Cardiac atrium fibroblast (primary cell): ENCODE data around the gene FTO. TPM values are rescaled to one million over a fixed set of nuclear protein-coding genes. Genes with fewer than 3 reads are reported as not detected.

Experiments
- total RNA-seq: library from RNA; depleted of rRNA; stranded (reverse); fragments of >200 nt; gene quantifications from 2 replicates; pipeline ENCODE4 v1.2.3, GENCODE V29; 2015

Gene FTO
- 82.3 and 96.6 TPM in 2 replicates for total RNA-seq

GRCh38 chr16:53703590-53704444 lies at the start of gene FTO, which contains the start of gene RPGRIP1L:
FTO (plus strand) TSS chr16:53704156.
RPGRIP1L (minus strand) TSS chr16:53703859; CDS start chr16:53700723, 3,136 bp downstream.

Other genes with a start within 250 kb of the FTO start
- 13.9 and 20.7 TPM in 2 replicates for gene AKTIP, start 200.9 kb upstream of the FTO start, total RNA-seq
- gene RPGRIP1L, start 297 bp upstream of the FTO start, total RNA-seq = 7.0 and 13.2 TPM in 2 replicates